ENCODE data around the gene TFDP1.

GRCh38 chr13:113576597-113576996, 8.0 kb upstream of the TFDP1 start:
- TF ChIP-seq, protein P1, sequence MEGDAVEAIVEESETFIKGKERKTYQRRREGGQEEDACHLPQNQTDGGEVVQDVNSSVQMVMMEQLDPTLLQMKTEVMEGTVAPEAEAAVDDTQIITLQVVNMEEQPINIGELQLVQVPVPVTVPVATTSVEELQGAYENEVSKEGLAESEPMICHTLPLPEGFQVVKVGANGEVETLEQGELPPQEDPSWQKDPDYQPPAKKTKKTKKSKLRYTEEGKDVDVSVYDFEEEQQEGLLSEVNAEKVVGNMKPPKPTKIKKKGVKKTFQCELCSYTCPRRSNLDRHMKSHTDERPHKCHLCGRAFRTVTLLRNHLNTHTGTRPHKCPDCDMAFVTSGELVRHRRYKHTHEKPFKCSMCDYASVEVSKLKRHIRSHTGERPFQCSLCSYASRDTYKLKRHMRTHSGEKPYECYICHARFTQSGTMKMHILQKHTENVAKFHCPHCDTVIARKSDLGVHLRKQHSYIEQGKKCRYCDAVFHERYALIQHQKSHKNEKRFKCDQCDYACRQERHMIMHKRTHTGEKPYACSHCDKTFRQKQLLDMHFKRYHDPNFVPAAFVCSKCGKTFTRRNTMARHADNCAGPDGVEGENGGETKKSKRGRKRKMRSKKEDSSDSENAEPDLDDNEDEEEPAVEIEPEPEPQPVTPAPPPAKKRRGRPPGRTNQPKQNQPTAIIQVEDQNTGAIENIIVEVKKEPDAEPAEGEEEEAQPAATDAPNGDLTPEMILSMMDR (conservative IDR thresholded peaks at IDR 0.05; ENCODE audit: low read depth, low read length): no peak
- TF ChIP-seq, protein P2, sequence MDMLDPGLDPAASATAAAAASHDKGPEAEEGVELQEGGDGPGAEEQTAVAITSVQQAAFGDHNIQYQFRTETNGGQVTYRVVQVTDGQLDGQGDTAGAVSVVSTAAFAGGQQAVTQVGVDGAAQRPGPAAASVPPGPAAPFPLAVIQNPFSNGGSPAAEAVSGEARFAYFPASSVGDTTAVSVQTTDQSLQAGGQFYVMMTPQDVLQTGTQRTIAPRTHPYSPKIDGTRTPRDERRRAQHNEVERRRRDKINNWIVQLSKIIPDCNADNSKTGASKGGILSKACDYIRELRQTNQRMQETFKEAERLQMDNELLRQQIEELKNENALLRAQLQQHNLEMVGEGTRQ (IDR thresholded peaks at IDR 0.05; ENCODE audit: low read depth, low read length): no peak
- TF ChIP-seq BHLHE40 (IDR thresholded peaks at IDR 0.05; ENCODE audit: low read depth, low read length) (no peak), SMC3 (IDR thresholded peaks at IDR 0.05; ENCODE audit: low read depth, low read length) (no peak)
